Measurements from ENCODE around the gene RASA3.

GRCh38 chr13:114096811-114097211 is 35.6 kb downstream of the RASA3 start:
- TF ChIP-seq CTCF (IDR thresholded peaks at IDR 0.05; ENCODE audit: low read length): no peak
- TF ChIP-seq EZH2phosphoT487 (IDR thresholded peaks at IDR 0.05; ENCODE audit: low read length): no peak
- no peak for TF ChIP-seq EZH2 (optimal IDR thresholded peaks at IDR 0.05; ENCODE audit: low read depth, low read length)

Measured in MM.1S (cell line).